Nucleus accumbens (tissue), 56 donors: ENCODE measurements around the gene SAMD1.
A peak's percentile ranks its signal among the peaks of the same experiment; 100 is the strongest.

ENCODE experiments used
- DNase-seq, 56 donors: peaks; one replicate each; lab custom pipeline; 2025; lab: John Stamatoyannopoulos, UW

Gene SAMD1

GRCh38 chr19:14090509-14091080, at the start of gene SAMD1:
TSS of gene SAMD1 (minus strand) at chr19:14090751.
- DNase-seq, result peak in 54 of 56 donors; percentile 34 to 91 (median 80)

- no peak for DNase-seq
These were observed 49.4 kb upstream of the SAMD1 start for GRCh38 chr19:14139944-14140343.

GRCh38 chr19:14138576-14139265, 48.2 kb upstream of the SAMD1 start:
- DNase-seq, result peak in 17 of 56 donors; percentile 7 to 65 (median 20)

GRCh38 chr19:14136509-14137281, 46.1 kb upstream of the SAMD1 start, which contains the start of gene ASF1B:
TSS of gene ASF1B (minus strand) at chr19:14136589. CDS start at chr19:14136456, 133 bp downstream.
- DNase-seq, result peak; percentile 85 to 100 (median 99)

- DNase-seq, result peak in 1 of 56 donors; percentile 42
These were observed 45.5 kb upstream of the SAMD1 start for GRCh38 chr19:14135985-14136508.

GRCh38 chr19:14135355-14135754, 44.8 kb upstream of the SAMD1 start:
- no peak for DNase-seq

GRCh38 chr19:14127929-14128509, 37.5 kb upstream of the SAMD1 start:
- DNase-seq, result no peak

- no peak for DNase-seq
These were observed 36.6 kb upstream of the SAMD1 start for GRCh38 chr19:14127176-14127575.

GRCh38 chr19:14122924-14123323, 32.4 kb upstream of the SAMD1 start:
- no peak for DNase-seq

GRCh38 chr19:14120497-14120780, 29.9 kb upstream of the SAMD1 start:
- no peak for DNase-seq

- DNase-seq, result no peak
These were observed 29.3 kb upstream of the SAMD1 start for GRCh38 chr19:14119644-14120496.

- no peak for DNase-seq
These were observed 28.6 kb upstream of the SAMD1 start for GRCh38 chr19:14119146-14119545.

GRCh38 chr19:14118165-14119051, 27.9 kb upstream of the SAMD1 start:
- peak in 55 of 56 donors; percentile 49 to 92 (median 76) for DNase-seq

- peak; percentile 82 to 100 (median 99) for DNase-seq
These were observed 27.2 kb upstream of the SAMD1 start, which contains the start of gene PRKACA for GRCh38 chr19:14117668-14118164. TSS of gene PRKACA (minus strand) at chr19:14117762. CDS start at chr19:14117547, 215 bp downstream.

GRCh38 chr19:14116918-14117578, 26.5 kb upstream of the SAMD1 start:
- peak in 25 of 56 donors; percentile 14 to 54 (median 37) for DNase-seq

- DNase-seq, result no peak
These were observed 26.0 kb upstream of the SAMD1 start for GRCh38 chr19:14116525-14116917.

- no peak for DNase-seq
These were observed 25.2 kb upstream of the SAMD1 start for GRCh38 chr19:14115756-14116155.

- peak in 13 of 56 donors; percentile 2 to 36 (median 11) for DNase-seq
These were observed 24.3 kb upstream of the SAMD1 start for GRCh38 chr19:14114854-14115253.
